HG03097 (cell line): ENCODE results near the gene MINAR2.

Source experiments
- ATAC-seq: cut with Tn5 transposase; IDR thresholded peaks from one replicate; pipeline ENCODE4 v1.9.1; 2021; ENCODE audit not compliant: unreplicated experiment, low FRiP score

MINAR2 gene

GRCh38 chr5:129770024-129770820, 22.3 kb downstream of the MINAR2 start:
- ATAC-seq: no peak

DNA sequence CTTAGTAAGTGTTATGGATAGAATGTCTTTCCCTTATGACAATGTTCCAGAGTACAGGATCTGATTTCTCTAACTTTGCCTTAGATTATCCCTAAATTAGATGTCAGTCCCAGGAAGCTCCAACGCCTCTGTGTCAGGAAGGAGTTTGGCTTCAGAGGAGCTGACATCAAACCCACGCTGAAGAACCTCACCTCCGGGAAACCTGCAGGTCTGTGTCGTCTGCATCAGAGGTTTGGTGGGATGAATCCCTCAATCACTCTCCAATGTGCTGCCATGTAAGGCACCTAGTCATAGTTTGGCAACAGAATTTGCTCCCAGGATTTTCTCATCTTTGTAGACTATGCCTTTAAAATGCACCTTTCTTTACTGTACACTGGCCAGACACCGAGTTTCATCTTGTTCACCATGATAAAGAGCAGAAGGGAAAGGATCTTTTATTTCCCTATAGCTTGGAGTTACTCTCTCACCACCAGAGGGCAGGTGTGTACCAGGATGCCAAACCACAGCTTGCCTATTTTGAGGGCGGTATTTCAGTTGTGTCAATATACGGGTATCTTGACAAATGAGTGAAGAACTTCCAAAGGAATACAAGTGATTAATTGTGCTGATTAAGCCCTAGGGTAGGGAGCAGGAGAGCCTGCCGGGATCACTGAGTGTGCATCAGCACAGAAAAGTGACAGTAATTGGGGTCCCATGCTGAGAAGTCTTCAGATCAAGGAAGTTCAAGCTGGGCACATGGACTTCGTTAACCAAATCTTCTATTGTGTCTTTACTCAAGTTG, 23.4 kb downstream of the MINAR2 start:
- ATAC-seq: peak; percentile 67

DNA sequence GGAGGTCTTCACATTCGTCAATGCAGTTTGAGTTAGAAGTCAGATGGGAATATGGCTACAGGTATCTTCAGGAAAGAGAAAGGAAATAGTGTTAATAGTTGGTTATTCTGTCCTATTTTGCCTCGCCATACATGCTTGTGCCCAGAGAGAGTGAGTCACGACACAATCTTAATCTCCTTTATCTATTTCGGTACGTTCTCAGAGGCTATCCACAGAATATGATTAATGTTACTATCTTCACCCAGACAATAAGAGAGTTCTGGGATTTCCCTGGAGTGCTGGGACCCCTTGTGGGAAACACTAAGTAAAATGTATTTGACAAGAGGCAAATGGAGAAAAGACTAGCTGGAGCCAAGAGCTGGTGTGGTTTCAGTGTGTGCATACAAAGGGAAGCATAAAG, 25.5 kb downstream of the MINAR2 start:
- ATAC-seq: no peak

GRCh38 chr5:129781594-129781993, 33.7 kb downstream of the MINAR2 start:
- ATAC-seq: no peak

GRCh38 chr5:129803403-129803802, 55.5 kb downstream of the MINAR2 start:
- ATAC-seq: no peak

DNA sequence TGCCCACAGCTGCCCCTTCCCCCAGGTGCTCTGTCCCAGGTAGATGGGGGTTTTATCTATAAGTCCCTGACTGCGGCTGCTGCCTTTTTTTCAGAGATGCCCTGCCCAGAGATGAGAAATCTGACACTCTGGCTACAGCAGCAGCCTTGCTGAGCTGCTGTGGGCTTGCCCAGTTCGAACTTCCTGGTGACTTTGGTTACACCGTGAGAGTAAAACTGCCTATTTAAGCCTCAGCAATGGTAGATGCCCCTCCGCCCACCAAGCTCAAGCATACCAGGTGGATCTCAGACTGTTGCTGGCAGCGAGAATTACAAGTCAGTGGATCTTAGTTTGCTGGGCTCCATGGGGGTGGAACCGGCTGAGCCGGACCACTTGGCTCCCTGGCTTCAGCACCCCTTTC, 56.8 kb downstream of the MINAR2 start:
- no peak for ATAC-seq

GRCh38 chr5:129807162-129807814, 59.4 kb downstream of the MINAR2 start:
- no peak for ATAC-seq
